Measurements from ENCODE around the gene CIB2. TPM values are rescaled to one million over a fixed set of nuclear protein-coding genes. Genes with fewer than 3 reads are reported as not detected.

Gene CIB2
- total RNA-seq, 3 donors from 2014 or later, result 8.1 to 13.7 (median 10.9) TPM

DNA sequence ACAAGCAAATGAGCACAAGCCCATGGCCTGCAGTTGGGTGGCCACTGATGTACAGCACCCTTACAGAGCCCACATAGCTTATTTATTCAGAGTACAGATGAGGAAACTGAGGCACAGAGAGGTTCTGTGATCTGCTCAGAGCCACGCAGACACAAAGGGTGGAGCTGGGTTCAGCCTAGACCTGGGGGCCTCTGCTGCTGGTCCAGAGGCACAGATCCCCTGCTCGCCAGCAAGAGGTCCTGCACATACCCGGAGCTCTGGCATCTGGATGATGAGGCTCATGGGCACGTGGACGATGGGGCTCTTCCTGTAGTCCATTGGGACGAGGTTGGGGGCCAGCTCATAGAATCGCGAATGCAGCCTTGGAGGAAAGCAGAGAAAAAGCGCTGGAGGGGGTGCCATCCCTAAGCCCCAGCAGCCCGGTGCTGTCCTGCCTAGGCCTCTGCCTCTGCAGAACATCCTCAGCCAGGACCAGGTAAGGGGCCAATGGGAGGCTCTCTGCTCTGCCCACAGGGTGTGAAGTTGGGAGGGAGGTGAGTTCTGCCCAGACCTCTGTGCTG lies 20.2 kb downstream of the CIB2 start:
- peaks cover 6% of the 10 kb centered on the region for H3K4me1 ChIP-seq (ENCODE audit: low read depth)
- ATAC-seq (no peak), DNase-seq (no peak)
- intact Hi-C loops (cut with DNase I, micrococcal nuclease), result loop anchor here in 1 of 2 donors (5.0 kb wide), 2 partner anchors 109 to 131 kb away; no protein-coding TSS in a partner anchor
- TF ChIP-seq, protein P1, sequence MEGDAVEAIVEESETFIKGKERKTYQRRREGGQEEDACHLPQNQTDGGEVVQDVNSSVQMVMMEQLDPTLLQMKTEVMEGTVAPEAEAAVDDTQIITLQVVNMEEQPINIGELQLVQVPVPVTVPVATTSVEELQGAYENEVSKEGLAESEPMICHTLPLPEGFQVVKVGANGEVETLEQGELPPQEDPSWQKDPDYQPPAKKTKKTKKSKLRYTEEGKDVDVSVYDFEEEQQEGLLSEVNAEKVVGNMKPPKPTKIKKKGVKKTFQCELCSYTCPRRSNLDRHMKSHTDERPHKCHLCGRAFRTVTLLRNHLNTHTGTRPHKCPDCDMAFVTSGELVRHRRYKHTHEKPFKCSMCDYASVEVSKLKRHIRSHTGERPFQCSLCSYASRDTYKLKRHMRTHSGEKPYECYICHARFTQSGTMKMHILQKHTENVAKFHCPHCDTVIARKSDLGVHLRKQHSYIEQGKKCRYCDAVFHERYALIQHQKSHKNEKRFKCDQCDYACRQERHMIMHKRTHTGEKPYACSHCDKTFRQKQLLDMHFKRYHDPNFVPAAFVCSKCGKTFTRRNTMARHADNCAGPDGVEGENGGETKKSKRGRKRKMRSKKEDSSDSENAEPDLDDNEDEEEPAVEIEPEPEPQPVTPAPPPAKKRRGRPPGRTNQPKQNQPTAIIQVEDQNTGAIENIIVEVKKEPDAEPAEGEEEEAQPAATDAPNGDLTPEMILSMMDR (IDR thresholded peaks at IDR 0.05), result no peak
- no peaks in the 10 kb centered on the region for H3K9me3 ChIP-seq
- H3K36me3 ChIP-seq (ENCODE audit: low read depth), result no peaks in the 10 kb centered on the region
- no peak overlapping the region for H3K4me3 ChIP-seq

- Histone ChIP-seq H3K4me3 (no peak overlapping the region), H3K36me3 (ENCODE audit: low read depth) (no peaks in the 10 kb centered on the region), H3K4me1 (ENCODE audit: low read depth) (peaks cover 12% of the 10 kb centered on the region), H3K9me3 (no peaks in the 10 kb centered on the region)
- intact Hi-C loops (cut with DNase I, micrococcal nuclease), result loop anchor here in 1 of 2 donors (5.0 kb wide), 2 partner anchors 108 to 132 kb away; no protein-coding TSS in a partner anchor
- TF ChIP-seq, protein P1 (IDR thresholded peaks at IDR 0.05), result no peak
- DNase-seq (no peak), ATAC-seq (no peak)
These were observed 21.1 kb downstream of the CIB2 start for GRCh38 chr15:78110096-78110495.

DNA sequence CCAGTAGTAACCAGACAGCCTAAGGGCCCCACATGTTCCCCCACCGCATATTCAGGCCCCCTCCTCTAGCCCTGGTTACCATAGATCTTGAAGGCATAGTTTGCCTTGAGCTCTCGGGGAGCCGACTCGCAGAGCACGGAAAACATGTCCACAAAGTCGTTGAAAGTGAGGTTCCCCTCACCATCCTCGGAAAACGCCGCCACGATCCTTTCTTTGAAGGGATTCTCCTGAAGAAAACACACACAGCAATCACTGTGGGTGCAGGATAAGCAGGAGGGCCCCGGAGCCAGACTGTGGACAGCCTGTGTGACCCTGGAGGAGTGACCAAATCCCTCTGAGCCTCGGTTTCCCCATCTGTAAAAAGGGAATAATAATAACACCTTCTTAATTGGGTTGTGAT lies 22.1 kb downstream of the CIB2 start:
- Histone ChIP-seq H3K4me3 (no peak overlapping the region), H3K36me3 (ENCODE audit: low read depth) (no peaks in the 10 kb centered on the region), H3K9me3 (no peaks in the 10 kb centered on the region), H3K4me1 (ENCODE audit: low read depth) (peaks cover 13% of the 10 kb centered on the region)
- intact Hi-C loops (cut with DNase I, micrococcal nuclease), result loop anchor here (5.0 to 10.0 kb wide), 2 partner anchors 142 to 144 kb away; no protein-coding TSS in a partner anchor
- DNase-seq (no peak), ATAC-seq (no peak)
- TF ChIP-seq, protein P1 (IDR thresholded peaks at IDR 0.05), result no peak

DNA sequence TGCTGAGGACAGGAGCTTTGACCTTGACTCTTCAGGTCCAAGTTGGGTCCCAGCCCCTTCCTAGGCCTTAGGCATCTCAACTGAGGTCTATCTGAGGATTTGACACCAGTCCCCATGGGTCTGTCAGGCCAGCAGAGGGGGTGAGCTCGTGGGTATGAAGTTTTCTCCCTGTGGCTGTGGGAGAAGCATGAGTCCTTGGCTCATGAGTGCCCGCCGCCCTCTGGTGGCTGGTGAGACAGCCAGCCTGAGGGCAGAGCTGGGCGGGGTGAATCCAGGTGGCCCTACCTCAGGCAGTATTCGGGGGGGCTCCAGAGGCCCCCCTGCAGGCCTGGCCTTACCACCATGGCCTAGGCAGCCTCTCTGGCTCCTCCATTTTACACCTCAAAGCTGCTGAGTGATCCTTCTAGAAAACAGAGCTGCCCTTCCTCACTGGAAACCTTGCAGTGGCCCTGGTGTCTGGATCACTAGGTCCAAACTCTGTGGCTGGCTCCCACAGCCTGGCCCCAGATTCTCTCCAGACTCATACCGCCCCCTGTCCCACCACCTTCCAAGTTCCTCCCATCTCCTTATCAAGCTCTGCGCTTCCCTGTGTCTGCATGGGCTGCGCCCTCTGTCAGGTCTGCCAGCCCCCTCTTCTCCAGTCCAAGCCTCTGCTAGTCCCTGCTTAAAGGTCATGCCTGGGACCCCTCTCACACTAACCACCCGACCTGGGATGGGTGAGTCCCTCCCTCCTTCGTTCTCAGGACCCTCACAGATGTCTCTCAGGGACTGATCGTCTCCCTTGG lies 22.8 kb downstream of the CIB2 start:
- intact Hi-C loops (cut with DNase I, micrococcal nuclease), result loop anchor here (5.0 to 10.0 kb wide), 2 partner anchors 141 to 144 kb away; no protein-coding TSS in a partner anchor
- Histone ChIP-seq H3K4me1 (ENCODE audit: low read depth) (peaks cover 13% of the 10 kb centered on the region), H3K36me3 (ENCODE audit: low read depth) (no peaks in the 10 kb centered on the region)

GRCh38 chr15:78107471-78107870 lies 23.8 kb downstream of the CIB2 start:
- intact Hi-C loops (cut with DNase I, micrococcal nuclease), result loop anchor here (5.0 to 10.0 kb wide), 2 partner anchors 140 to 143 kb away; no protein-coding TSS in a partner anchor
- Histone ChIP-seq H3K9me3 (no peaks in the 10 kb centered on the region), H3K4me1 (ENCODE audit: low read depth) (peaks cover 13% of the 10 kb centered on the region), H3K4me3 (no peak overlapping the region), H3K36me3 (ENCODE audit: low read depth) (no peaks in the 10 kb centered on the region)
- TF ChIP-seq, protein P1 (IDR thresholded peaks at IDR 0.05), result no peak
- no peak for DNase-seq
- ATAC-seq, result no peak

More for the DNA sequence above, 22.8 kb downstream of the CIB2 start:
- no peak overlapping the region for H3K4me3 ChIP-seq
- no peaks in the 10 kb centered on the region for H3K9me3 ChIP-seq
- TF ChIP-seq, protein P1 (IDR thresholded peaks at IDR 0.05), result peak; percentile 86
- peak; percentile 88 to 91 (median 91) for DNase-seq
- ATAC-seq, result peak; percentile 86
